Endodermal cell (in vitro differentiated cells): Measurements from ENCODE around the gene RBM4B. TPM values are rescaled to one million over a fixed set of nuclear protein-coding genes. Genes with fewer than 3 reads are reported as not detected.

Source experiments
- DNase-seq: peaks from one replicate; pipeline ENCODE4 v3.0.0-alpha.2; 2017
- H3K27ac ChIP-seq: 2 replicates; pipeline ENCODE4 v1.5.1; 2013; ENCODE audit warnings: mild to moderate bottlenecking, low read depth, low read length, moderate library complexity
- H3K27me3 ChIP-seq: 2 replicates; pipeline ENCODE4 v1.6.1; 2013; ENCODE audit warnings: mild to moderate bottlenecking, low read length, moderate library complexity; ENCODE audit not compliant: insufficient read depth, control insufficient read depth, poor library complexity, severe bottlenecking
- H3K36me3 ChIP-seq: 2 replicates; pipeline ENCODE4 v1.7.0; 2013; ENCODE audit warnings: mild to moderate bottlenecking, low read length, moderate library complexity; ENCODE audit not compliant: control insufficient read depth, insufficient read depth
- H3K4me1 ChIP-seq: one replicate; pipeline ENCODE4 v1.7.0; 2013; ENCODE audit warnings: low read length; ENCODE audit not compliant: control insufficient read depth, insufficient read depth
- H3K4me3 ChIP-seq: 2 replicates; pipeline ENCODE4 v1.5.1; 2013; ENCODE audit warnings: mild to moderate bottlenecking, low read length, moderate library complexity
- H3K9ac ChIP-seq: 2 replicates; pipeline ENCODE4 v1.6.1; 2013; ENCODE audit warnings: mild to moderate bottlenecking, low read length, moderate library complexity; ENCODE audit not compliant: poor library complexity, severe bottlenecking; ENCODE audit errors: extremely low read depth
- H3K9me3 ChIP-seq: 2 replicates; pipeline ENCODE4 v1.6.1; 2013; ENCODE audit warnings: mild to moderate bottlenecking, low read length, moderate library complexity; ENCODE audit not compliant: control insufficient read depth
- H3K27ac Mint-ChIP-seq: 2 replicates; pipeline ENCODE4 v1.8.0; 2020; ENCODE audit warnings: mixed read lengths
- H3K27me3 Mint-ChIP-seq: 2 replicates; pipeline ENCODE4 v1.8.0; 2021; ENCODE audit warnings: mild to moderate bottlenecking, mixed read lengths; ENCODE audit not compliant: insufficient read depth
- H3K36me3 Mint-ChIP-seq: 2 replicates; pipeline ENCODE4 v1.8.0; 2020; ENCODE audit warnings: low read depth, mixed read lengths
- H3K4me1 Mint-ChIP-seq: 2 replicates; pipeline ENCODE4 v1.8.0; 2020; ENCODE audit warnings: mixed read lengths
- H3K4me3 Mint-ChIP-seq: 2 replicates; pipeline ENCODE4 v1.8.0; 2020; ENCODE audit warnings: mild to moderate bottlenecking, moderate library complexity, mixed read lengths
- H3K9me3 Mint-ChIP-seq: 2 replicates; pipeline ENCODE4 v1.8.0; 2020; ENCODE audit warnings: mild to moderate bottlenecking, mixed read lengths
- WGBS, 2 experiments: methylation state at CpG; one replicate each; pipeline versions ENCODE4 v1.1.5 to v1.1.7; 2013; ENCODE audit warnings: missing lambda C conversion rate in 2 of 2, mixed read lengths in 1 of 2; ENCODE audit not compliant: insufficient coverage in 1 of 2, insufficient read length in 1 of 2; 5-methylcytosine and 5-hydroxymethylcytosine counted together
- total RNA-seq, 2 donors: library from RNA; stranded (reverse); fragmentation: NEBNext Ultra II Directional in 1 of 2; extraction: Animal tissue kit (Norgen Biotek cat#: 25700) in 1 of 2; gene quantifications; 2 replicates in 1 of 2; 3 replicates in 1 of 2; pipeline ENCODE4 v1.2.1, GENCODE V29; 2021
- TF ChIP-seq, protein P1 (sequence below): fragments of 200-600 bp; sonication (generic); conservative IDR thresholded peaks from 2 replicates; pipeline ENCODE4 v1.5.0; 2021; ENCODE audit warnings: antibody characterized with exemption, mild to moderate bottlenecking

The RBM4B gene
- total RNA-seq, 2 donors from 2014 or later: 23.3 to 28.5 TPM

DNA sequence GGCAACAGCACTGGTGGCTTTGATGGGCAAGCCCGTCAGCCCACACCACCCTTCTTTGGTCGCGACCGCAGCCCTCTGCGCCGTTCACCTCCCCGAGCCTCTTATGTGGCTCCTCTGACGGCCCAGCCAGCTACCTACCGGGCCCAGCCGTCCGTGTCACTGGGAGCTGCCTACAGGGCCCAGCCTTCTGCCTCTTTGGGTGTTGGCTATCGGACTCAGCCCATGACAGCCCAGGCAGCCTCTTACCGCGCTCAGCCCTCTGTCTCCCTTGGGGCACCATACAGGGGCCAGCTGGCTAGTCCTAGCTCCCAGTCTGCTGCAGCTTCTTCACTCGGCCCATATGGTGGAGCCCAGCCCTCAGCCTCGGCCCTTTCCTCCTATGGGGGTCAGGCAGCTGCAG, 53.2 kb downstream of the RBM4B start:
- H3K27me3 Mint-ChIP-seq: no peaks in the 10 kb centered on the region
- TF ChIP-seq, protein P1, sequence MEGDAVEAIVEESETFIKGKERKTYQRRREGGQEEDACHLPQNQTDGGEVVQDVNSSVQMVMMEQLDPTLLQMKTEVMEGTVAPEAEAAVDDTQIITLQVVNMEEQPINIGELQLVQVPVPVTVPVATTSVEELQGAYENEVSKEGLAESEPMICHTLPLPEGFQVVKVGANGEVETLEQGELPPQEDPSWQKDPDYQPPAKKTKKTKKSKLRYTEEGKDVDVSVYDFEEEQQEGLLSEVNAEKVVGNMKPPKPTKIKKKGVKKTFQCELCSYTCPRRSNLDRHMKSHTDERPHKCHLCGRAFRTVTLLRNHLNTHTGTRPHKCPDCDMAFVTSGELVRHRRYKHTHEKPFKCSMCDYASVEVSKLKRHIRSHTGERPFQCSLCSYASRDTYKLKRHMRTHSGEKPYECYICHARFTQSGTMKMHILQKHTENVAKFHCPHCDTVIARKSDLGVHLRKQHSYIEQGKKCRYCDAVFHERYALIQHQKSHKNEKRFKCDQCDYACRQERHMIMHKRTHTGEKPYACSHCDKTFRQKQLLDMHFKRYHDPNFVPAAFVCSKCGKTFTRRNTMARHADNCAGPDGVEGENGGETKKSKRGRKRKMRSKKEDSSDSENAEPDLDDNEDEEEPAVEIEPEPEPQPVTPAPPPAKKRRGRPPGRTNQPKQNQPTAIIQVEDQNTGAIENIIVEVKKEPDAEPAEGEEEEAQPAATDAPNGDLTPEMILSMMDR: no peak
- peaks cover 85% of the 10 kb centered on the region for H3K36me3 ChIP-seq

DNA sequence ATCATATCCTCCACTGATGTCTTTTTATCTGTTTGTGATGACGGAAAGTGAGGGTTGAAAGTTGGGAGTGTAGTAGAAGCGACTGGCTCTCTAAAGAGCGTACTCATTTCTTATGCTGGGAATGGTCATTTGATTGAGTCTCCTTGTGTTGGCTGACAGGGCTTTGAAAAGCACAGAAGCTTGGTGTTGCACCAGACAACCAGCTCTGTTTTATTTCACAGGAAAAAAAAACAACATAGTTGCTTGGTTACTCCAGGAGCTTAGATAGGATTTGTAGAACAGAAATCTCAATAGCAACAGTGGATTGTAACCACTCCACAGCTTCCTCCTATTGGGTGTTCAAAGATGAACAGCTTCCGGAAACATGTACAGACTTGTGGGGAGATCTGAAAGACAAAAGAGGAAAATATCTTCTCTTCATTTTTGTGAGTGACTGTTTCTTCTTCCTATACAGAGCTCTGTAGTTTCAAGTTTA, 58.6 kb downstream of the RBM4B start:
- peaks cover 43% of the 10 kb centered on the region for H3K36me3 Mint-ChIP-seq
- TF ChIP-seq, protein P1: no peak

More for the DNA sequence above, 53.2 kb downstream of the RBM4B start:
- Histone ChIP-seq H3K9ac (no peak overlapping the region), H3K4me3 (no peak overlapping the region), H3K27me3 (no peaks in the 10 kb centered on the region), H3K9me3 (no peaks in the 10 kb centered on the region), H3K4me1 (peaks cover 6% of the 10 kb centered on the region), H3K27ac (no peak overlapping the region)
- H3K4me3 Mint-ChIP-seq: no peak overlapping the region
- H3K4me1 Mint-ChIP-seq: peaks cover 15% of the 10 kb centered on the region
- no peak for DNase-seq
- no peaks in the 10 kb centered on the region for H3K9me3 Mint-ChIP-seq
- WGBS, 2 experiments: 94 to 96% methylated on average over 14 to 16 of the region's 16 CpGs
- H3K27ac Mint-ChIP-seq: no peak overlapping the region
- peaks cover 71% of the 10 kb centered on the region for H3K36me3 Mint-ChIP-seq

DNA sequence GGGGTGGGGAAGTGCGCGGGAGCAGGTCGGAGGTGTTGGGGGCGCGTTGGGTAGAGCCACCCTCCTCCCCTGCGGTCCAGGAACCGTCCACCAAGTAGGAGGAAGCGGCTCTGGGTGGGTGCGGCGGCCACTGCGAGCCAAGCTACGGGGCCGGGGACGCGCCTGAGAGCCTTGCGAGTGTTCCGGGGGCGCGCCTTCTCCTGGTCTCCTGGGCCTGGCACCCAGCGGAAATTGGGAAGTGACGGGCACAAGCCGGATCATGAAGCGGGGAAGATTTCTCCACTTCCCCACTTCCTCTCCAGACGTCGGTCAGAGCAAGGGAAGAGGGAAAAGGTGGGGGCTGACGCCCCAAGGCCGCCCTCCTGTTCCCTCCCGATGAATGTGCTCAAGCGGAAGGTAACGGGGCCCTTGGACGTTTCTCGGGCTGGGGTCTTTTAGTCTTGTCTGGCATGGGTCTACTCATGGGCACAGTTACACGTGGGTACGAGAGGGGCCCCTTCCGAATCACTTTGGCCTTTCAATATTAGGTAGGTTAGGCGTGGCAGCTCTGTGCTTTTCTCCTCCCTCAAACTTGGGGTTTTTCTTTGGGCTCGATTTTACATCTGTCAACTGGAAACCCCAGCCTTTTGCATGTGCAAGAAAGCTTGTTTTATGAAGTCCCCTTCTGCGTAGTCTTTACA, 60.4 kb downstream of the RBM4B start:
- TF ChIP-seq, protein P1: no peak
- no peaks in the 10 kb centered on the region for H3K9me3 ChIP-seq
- Mint-ChIP-seq H3K9me3 (no peaks in the 10 kb centered on the region), H3K4me1 (peaks cover 23% of the 10 kb centered on the region), H3K27me3 (peaks cover 7% of the 10 kb centered on the region), H3K27ac (peak overlapping the region; percentile 100), H3K4me3 (peak overlapping the region; percentile 99), H3K36me3 (peaks cover 29% of the 10 kb centered on the region)
- no peaks in the 10 kb centered on the region for H3K4me1 ChIP-seq
- H3K27me3 ChIP-seq: peaks cover 4% of the 10 kb centered on the region
- WGBS, 2 experiments: 0 to 1% methylated on average over 13 to 35 of the region's 38 CpGs
- peak overlapping the region; percentile 97 for H3K9ac ChIP-seq
- H3K36me3 ChIP-seq: peaks cover 31% of the 10 kb centered on the region
- DNase-seq: no peak
- peak overlapping the region; percentile 92 for H3K27ac ChIP-seq
- H3K4me3 ChIP-seq: peak overlapping the region; percentile 94

More for the DNA sequence above, 58.6 kb downstream of the RBM4B start:
- Mint-ChIP-seq H3K27me3 (no peaks in the 10 kb centered on the region), H3K9me3 (no peaks in the 10 kb centered on the region), H3K4me3 (peak overlapping the region; percentile 99), H3K27ac (peak overlapping the region; percentile 23), H3K4me1 (peaks cover 32% of the 10 kb centered on the region)
- Histone ChIP-seq H3K27me3 (no peaks in the 10 kb centered on the region), H3K4me3 (peak overlapping the region; percentile 94), H3K27ac (no peak overlapping the region), H3K36me3 (peaks cover 49% of the 10 kb centered on the region), H3K4me1 (peaks cover 6% of the 10 kb centered on the region), H3K9ac (peak overlapping the region; percentile 45), H3K9me3 (no peaks in the 10 kb centered on the region)
- DNase-seq: no peak
- 89 to 94% methylated on average over 2 to 3 of the region's 4 CpGs for WGBS, 2 experiments
